CD4-positive, alpha-beta T cell treated with Interleukin-10 for 1 hour (primary cell): Measurements from ENCODE around the gene RAB6B.

Experiments used
- DNase-seq: peaks from one replicate; pipeline ENCODE4 v3.0.0-alpha.2; 2020

RAB6B gene

DNA sequence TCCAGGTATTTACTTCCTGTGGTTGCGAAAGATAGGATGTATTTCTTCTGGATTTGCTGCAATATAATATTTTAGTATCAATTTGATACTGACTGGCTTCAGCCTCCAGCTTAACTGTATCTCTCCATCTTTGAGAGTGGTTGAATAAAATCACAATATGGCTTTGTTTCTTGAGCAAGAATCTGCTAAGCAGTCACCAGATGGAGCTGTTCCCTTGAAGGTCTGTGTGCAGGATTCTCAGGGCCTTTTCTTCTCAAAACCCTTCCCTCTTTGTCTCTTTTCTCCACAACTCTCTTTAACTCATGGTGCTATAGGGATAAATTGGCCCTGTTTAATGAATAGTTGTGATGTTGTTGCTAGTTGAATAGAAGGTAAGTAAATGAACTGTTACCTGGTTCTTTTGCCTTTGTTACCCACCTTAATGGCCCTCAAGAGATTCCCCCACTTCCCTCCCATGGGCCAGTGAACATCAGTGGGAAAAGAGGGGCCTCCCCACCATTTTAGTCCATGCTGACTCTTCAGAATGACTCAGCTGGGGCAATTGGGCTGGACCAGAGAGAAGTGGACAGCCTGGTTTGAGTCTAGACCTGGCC, 34.8 kb upstream of the RAB6B start:
- DNase-seq = peak; percentile 9

DNA sequence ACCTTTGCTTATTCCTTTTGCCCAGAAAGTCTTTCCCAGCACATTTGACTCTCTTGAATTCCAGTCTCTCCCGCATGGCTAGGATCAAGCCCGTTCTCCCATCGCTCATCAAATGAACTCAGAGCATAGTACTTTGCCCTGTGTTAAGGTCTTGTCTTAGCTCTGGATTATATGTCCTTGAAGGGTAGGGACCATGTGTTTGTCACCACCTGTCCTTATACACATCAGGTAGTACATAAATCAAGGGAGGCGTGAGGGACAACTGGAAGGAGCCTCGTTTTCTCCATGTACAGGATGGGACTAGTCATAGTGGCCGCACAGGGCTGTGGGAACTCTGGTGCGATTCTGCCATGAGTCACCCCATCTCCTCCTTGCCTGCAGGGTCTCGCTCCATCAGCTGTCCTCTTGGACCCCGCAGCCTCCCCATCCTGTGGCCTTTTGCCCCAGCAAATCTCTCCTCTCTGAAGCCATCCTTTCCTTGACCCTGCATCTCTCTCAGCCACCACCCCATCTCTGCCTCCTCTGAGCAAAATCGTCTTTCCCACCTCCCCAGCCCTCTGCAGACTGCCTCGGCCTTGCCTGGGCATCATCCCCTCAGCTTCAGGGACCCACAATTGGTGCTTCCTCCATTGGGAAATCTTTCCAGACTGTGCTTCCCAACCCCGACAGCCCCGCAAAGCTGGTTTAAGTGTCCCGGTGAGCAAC, 33.4 kb upstream of the RAB6B start:
- no peak for DNase-seq

- DNase-seq = no peak
Observed at GRCh38 chr3:133928136-133928893, 32.6 kb upstream of the RAB6B start.

- DNase-seq = peak; percentile 73
Observed at GRCh38 chr3:133927540-133928066, 31.9 kb upstream of the RAB6B start.

DNA sequence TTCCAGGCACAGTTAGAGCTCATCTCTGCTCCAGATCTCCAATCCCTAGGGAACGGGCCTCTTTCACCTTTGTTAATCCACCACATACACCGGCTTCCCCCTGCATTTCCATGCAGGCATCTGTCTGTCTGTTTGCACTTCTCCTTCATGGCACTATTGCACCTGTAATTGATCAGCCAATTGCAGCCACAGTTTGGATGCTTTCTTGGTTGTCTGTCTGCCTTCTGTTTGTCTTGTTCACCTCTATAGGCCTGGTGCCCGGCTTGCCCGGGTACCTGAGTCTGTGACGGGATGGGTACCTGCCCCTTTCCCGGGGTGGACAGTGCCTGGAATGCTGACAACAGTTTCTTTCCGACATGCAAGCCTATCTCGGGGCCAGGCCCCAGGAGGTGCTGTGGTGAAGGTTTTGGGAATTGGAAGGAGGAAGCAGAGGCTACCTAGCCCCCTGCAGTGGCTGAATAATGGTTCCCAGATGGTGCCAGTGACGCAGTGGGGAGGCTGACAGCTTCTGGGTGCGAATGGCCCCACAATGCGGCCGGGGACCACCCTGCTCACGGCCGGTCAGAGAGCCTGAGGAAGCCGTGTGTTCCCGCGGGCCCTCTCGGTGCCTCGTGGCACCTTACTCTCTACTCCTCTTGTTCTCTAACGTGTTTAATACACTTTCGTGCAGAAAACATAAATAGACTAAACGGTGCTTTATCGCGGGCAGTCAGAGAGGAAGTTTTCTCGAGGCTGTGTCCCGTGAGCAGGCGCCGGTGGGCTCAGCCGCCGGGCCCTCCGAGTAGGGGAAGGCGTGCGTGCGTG, 31.3 kb upstream of the RAB6B start:
- DNase-seq = no peak

- no peak for DNase-seq
Observed at GRCh38 chr3:133925960-133926735, 30.5 kb upstream of the RAB6B start.

- DNase-seq = no peak
Observed at GRCh38 chr3:133924041-133924440, 28.4 kb upstream of the RAB6B start.

DNA sequence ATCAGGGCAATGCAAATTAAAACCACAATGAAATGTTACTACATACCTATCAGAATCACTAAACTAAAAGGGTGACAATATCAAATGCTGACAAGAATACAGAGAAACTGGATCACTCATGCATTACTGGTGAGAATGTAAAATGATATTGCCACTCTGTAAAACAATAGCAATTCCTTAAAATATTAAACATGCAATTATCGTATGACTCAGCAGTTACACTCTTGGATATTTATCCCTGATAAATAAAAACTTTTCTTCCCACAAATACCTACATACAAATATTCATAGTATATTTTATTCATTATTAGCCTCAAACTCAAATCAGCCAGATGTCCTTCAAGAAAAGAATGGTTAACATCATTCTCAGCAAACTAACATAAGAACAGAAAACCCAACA, 25.9 kb upstream of the RAB6B start:
- no peak for DNase-seq

GRCh38 chr3:133917144-133917543, 21.5 kb upstream of the RAB6B start:
- DNase-seq = no peak

- DNase-seq = no peak
Observed at GRCh38 chr3:133915685-133916658, 20.3 kb upstream of the RAB6B start.

DNA sequence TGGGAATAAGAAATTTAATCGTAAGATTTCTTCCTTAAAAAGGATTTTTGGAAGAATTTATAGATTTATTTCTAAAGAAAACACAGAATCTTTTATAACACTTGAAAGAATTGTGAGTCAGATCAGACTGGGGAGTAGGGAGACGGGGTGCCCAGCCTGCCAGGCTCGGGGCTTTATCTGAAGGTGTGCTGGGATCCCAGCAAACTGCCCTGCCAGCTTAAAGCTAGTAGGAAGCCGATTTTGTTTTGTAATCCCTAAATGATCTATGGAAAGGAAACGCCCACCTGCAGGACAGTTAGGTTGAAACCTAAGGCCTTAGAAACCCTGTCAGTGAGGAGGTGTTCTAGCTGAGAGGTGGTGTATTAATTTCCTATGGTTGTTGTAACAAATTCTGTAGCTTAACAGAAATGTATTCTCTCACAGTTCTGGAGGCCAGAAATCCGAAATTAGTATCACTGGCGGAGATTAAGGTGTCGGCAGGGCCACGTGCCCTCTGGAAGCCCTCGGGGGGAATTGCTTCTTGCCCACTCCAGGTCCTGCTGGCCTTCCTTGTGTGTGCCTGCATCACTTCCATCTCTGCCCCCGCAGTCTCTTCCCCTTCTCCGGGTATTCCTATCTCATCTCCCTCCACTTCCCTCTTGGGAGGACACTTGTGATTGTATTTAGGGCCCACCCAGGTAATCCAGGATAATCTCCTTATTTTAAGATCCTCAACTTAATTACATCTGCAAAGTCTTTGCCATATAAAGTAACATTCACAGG, 19.3 kb upstream of the RAB6B start:
- DNase-seq = no peak

DNA sequence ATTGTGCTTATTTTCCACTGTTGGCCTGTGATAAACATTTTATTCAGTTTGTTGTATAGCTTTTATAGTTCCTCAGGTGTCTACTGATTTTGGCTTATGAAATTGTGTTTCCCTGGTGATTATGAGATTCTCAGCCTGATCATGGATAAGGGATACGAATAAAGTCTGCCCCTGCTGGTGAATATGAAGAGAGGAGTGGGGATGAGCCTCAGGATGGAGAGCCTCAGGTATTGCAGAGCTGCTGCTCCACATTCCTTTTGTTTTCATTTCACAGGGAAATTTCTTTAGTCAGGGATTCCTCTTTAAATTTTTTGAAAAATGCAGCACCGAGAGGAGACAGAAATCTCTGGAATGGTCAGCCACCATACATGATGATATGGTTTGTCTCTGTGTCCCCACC, 14.7 kb upstream of the RAB6B start:
- no peak for DNase-seq

GRCh38 chr3:133905376-133905775, 9.7 kb upstream of the RAB6B start:
- DNase-seq = no peak

GRCh38 chr3:133901847-133902246, 6.2 kb upstream of the RAB6B start:
- no peak for DNase-seq

- no peak for DNase-seq
Observed at GRCh38 chr3:133901083-133901482, 5.4 kb upstream of the RAB6B start.

DNA sequence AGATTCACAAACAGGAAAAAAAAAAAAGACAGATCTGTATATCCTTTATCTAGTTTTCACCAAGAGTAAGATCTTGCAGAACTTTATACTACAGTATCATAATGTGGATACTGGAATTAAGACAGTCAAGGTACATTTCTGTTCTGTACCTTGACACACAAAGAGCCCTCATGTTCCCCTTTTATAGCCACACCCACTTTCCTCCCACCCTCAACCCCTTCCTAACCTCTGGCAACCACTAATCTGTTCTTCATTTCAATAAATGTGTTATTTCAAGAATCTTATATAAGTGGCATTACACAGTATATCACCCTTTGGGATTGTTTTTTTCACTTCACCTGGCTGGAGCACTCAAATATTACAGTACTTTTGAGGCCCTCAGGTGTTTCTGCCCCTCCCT, 3.6 kb upstream of the RAB6B start:
- no peak for DNase-seq

- DNase-seq = no peak
Observed at GRCh38 chr3:133897547-133897946, 1.9 kb upstream of the RAB6B start.

DNA sequence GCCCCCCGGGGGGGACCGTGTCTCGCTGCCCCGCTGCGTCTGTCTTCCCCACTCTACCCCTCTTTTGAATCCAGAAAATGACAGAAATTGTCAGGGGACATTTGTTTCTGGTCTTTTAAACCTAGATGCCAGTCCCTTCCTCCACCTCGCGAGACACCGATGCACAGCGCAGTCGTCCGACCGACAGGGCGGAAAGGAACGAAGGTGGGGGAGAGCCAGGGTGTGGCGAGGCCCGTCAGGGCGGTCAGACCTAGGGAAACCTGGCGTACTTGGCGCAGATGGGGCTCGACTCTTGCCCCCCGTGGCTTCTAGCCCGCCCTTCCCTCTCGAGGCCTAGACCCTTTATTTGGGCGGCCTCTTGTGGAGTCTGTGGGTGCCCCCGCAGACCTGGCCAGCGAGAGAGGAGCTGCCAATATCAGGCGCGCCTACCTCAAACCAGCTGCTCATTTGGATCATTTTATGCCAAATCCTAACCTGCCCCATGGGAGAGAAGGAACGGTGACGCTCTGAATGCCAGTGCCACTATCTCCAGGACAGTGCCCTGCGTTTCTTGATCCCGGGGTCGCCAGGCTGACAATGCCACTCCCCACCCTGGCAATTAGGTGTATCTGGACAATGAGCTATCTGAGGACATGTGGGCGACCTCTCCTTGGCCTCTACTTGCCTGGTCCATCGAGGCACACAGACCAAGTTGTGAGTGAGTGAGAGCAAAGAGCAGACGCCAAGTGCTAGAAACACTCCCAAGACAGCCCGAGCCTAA, 500 bp upstream of the RAB6B start:
- no peak for DNase-seq
